Heart right ventricle (tissue), 16 donors: ENCODE data around the gene SIL1. TPM values are rescaled to one million over a fixed set of nuclear protein-coding genes. Genes with fewer than 3 reads are reported as not detected.
"Not testable (repeated sequence)": the region's sequence is repeated elsewhere in the genome, so short reads cannot be mapped to it uniquely, and the experiment has no call there.

Experiments
- ATAC-seq, 8 donors: fragments of 200-7000 bp; cut with Tn5 transposase; one replicate each; pipeline ENCODE4 v1.9.1; 2020; ENCODE audit warnings: mild to moderate bottlenecking in 8 of 8, moderate library complexity in 8 of 8, moderate number of reproducible peaks in 1 of 8
- DNase-seq, 2 donors: peaks; one replicate each; pipeline ENCODE4 v3.0.0-alpha.2; 2020
- H3K27ac ChIP-seq, 10 donors: fragments of 200-600 bp; sonication (generic) in 2 of 10; one replicate each; pipeline versions ENCODE4 v1.5.0 to v1.8.0; 2020 to 2022; ENCODE audit warnings: mild to moderate bottlenecking in 3 of 10
- H3K27me3 ChIP-seq, 7 donors: fragments of 200-600 bp; one replicate each; pipeline ENCODE4 v1.8.0; 2021 to 2022; ENCODE audit warnings: mild to moderate bottlenecking in 2 of 7
- H3K36me3 ChIP-seq, 9 donors: fragments of 200-600 bp; sonication (generic) in 1 of 9; one replicate each; pipeline versions ENCODE4 v1.5.0 to v1.8.0; 2020 to 2022; ENCODE audit warnings: mild to moderate bottlenecking in 2 of 9
- H3K4me1 ChIP-seq, 9 donors: fragments of 200-600 bp; sonication (generic) in 1 of 9; one replicate each; pipeline versions ENCODE4 v1.5.0 to v1.8.0; 2020 to 2022; ENCODE audit warnings: mild to moderate bottlenecking in 4 of 9
- H3K4me3 ChIP-seq, 10 donors: fragments of 200-600 bp; sonication (generic) in 2 of 10; one replicate each; pipeline versions ENCODE4 v1.5.0 to v1.8.0; 2020 to 2022; ENCODE audit warnings: mild to moderate bottlenecking in 7 of 10, moderate library complexity in 2 of 10
- H3K9me3 ChIP-seq, 11 donors: fragments of 200-600 bp in 10 of 11; sonication (generic) in 2 of 11; one replicate each; pipeline versions ENCODE4 v1.5.0 to v1.8.0; 2013 to 2022; ENCODE audit warnings: mild to moderate bottlenecking in 2 of 11, control low read depth in 1 of 11, moderate library complexity in 1 of 11
- CTCF ChIP-seq, 9 donors: fragments of 200-600 bp; sonication (generic) in 2 of 9; IDR thresholded peaks; one replicate each; pipeline versions ENCODE4 v1.5.0 to v1.8.0; 2021 to 2022; ENCODE audit warnings: antibody characterized with exemption in 9 of 9, mild to moderate bottlenecking in 5 of 9, moderate library complexity in 1 of 9
- WGBS, 2 donors: extraction: QIAGEN DNeasy Blood & Tissue Kit; methylation state at CpG; one replicate each; pipeline ENCODE4 v1.1.7; 2013; ENCODE audit warnings: inconsistent platforms in 1 of 2; 5-methylcytosine and 5-hydroxymethylcytosine counted together
- intact Hi-C, 10 donors: fragments of 100-400 bp; cut with DNase I; formaldehyde crosslinking; loops; one replicate each; pipeline versions ENCODE4 v1.11.1 to v1.14.2; 2022
- polyA plus RNA-seq, 2 donors: library from polyadenylated mRNA; stranded (reverse); fragments of 200-250 nt; gene quantifications; one replicate each; pipeline ENCODE4 v1.2.3, GENCODE V29; 2013
- total RNA-seq, 10 donors: library from RNA; stranded (reverse); fragmentation: NEBNext Ultra II Directional in 3 of 10; extraction: Animal tissue kit (Norgen Biotek cat#: 25700) in 3 of 10; gene quantifications; one replicate each; pipeline versions ENCODE4 v1.2.1 to v1.2.4, GENCODE V29; 2021 to 2023
- donor health status: Arrhythmogenic right ventricular cardiomyopathy.
- donor health status: ischemic (EF 13 %, LVEDD 7.1; RV severe dilation, severe dysfunction).
- donor health status: healthy with polysubstance abuse.
- donor health status: DM: no; HTN: yes; CAD: no.
- donor health status: DM: no; HTN: no; CAD: no.
- donor health status: ischemic (EF 25% LVEDD 6.9; RV normal size, moderate dysfunction).
- donor health status: ischemic (EF 25% LVEDD 5.7; RV mildly dilated, moderate dysfunction).
- donor health status: healthy.
- donor health status: DM: yes; HTN: yes; CAD: no.
- donor health status: Ischemic cardiomyopathy.
- donor health status: ischemic (EF 35%, LVEDD 5.7; RV mildly dilated, moderate dysfunction).
- donor health status: nonischemic (EF 11% LVEDD 7.7; RV severe dilation, severe dysfunction).
- donor health status: DM: yes; HTN: yes; CAD: no.
- donor health status: PGD.
- donor health status: ischemic (EF 29% LVEDD 5.4; RV normal size, mild dysfunction).
- donor health status: nonischemic (EF 23%, LVEDD 6.1; RV moderate dilation, normal function).

SIL1 gene
- total and polyA plus RNA-seq, 12 donors, result 26.7 to 94.7 (median 44.3) TPM

GRCh38 chr5:139182528-139183296, 15.5 kb downstream of the SIL1 start:
- Histone ChIP-seq H3K36me3 (peaks cover 0 to 6% (median 0%) of the 10 kb centered on the region in 9 donors), H3K4me3 (no peak overlapping the region), H3K4me1 (peaks cover 7 to 74% (median 53%) of the 10 kb centered on the region in 9 donors), H3K27ac (no peak overlapping the region), H3K9me3 (no peaks in the 10 kb centered on the region), H3K27me3 (no peaks in the 10 kb centered on the region)
- intact Hi-C loops, result loop anchor here in 1 of 10 donors (5.0 kb wide), 1 partner anchor 40 kb away; no protein-coding TSS in a partner anchor
- DNase-seq (no peak), ATAC-seq (no peak)
- WGBS, 2 donors, result 93 to 97% methylated on average over 4 of the region's 4 CpGs
- no peak for TF ChIP-seq CTCF (IDR thresholded peaks at IDR 0.05)

- DNase-seq, result no peak
- peak overlapping the region in 2 of 10 donors; percentile 5 to 26 for H3K27ac ChIP-seq
- no peaks in the 10 kb centered on the region for H3K9me3 ChIP-seq
- no peak for TF ChIP-seq CTCF (IDR thresholded peaks at IDR 0.05)
- intact Hi-C loops, result loop anchor here in 1 of 10 donors (5.0 kb wide), 1 partner anchor 40 kb away; no protein-coding TSS in a partner anchor
- ATAC-seq, result no peak
- peaks cover 7 to 79% (median 61%) of the 10 kb centered on the region in 9 donors for H3K4me1 ChIP-seq
- peaks cover 0 to 4% (median 0%) of the 10 kb centered on the region in 9 donors for H3K36me3 ChIP-seq
- no peak overlapping the region for H3K4me3 ChIP-seq
- no peaks in the 10 kb centered on the region for H3K27me3 ChIP-seq
- WGBS, 2 donors, result 71 to 84% methylated on average over 8 of the region's 8 CpGs
Observed at GRCh38 chr5:139181835-139182452, 16.2 kb downstream of the SIL1 start.

GRCh38 chr5:139181322-139181730, 16.8 kb downstream of the SIL1 start:
- intact Hi-C loops, result loop anchor here in 1 of 10 donors (5.0 kb wide), 1 partner anchor 39 kb away; no protein-coding TSS in a partner anchor
- Histone ChIP-seq H3K4me1 (peaks cover 5 to 79% (median 62%) of the 10 kb centered on the region in 9 donors), H3K4me3 (no peak overlapping the region), H3K27ac (no peak overlapping the region), H3K27me3 (no peaks in the 10 kb centered on the region), H3K36me3 (no peaks in the 10 kb centered on the region), H3K9me3 (no peaks in the 10 kb centered on the region)
- 51 to 59% methylated on average over 2 of the region's 2 CpGs for WGBS, 2 donors
- TF ChIP-seq CTCF (IDR thresholded peaks at IDR 0.05), result no peak
- ATAC-seq, result peak in 1 of 8 donors; percentile 18
- DNase-seq, result no peak

- no peak for DNase-seq
- intact Hi-C loops, result loop anchor here in 1 of 10 donors (5.0 kb wide), 1 partner anchor 39 kb away; no protein-coding TSS in a partner anchor
- H3K27me3 ChIP-seq, result no peaks in the 10 kb centered on the region
- H3K27ac ChIP-seq, result no peak overlapping the region
- H3K4me1 ChIP-seq, result peaks cover 5 to 77% (median 59%) of the 10 kb centered on the region in 9 donors
- TF ChIP-seq CTCF (IDR thresholded peaks at IDR 0.05), result no peak
- WGBS, 2 donors, result 48 to 53% methylated on average over 1 of the region's 1 CpG
- no peaks in the 10 kb centered on the region for H3K36me3 ChIP-seq
- ATAC-seq, result no peak
- no peak overlapping the region for H3K4me3 ChIP-seq
- H3K9me3 ChIP-seq, result no peaks in the 10 kb centered on the region
Observed at GRCh38 chr5:139180850-139181249, 17.3 kb downstream of the SIL1 start.

GRCh38 chr5:139179778-139180513, 18.2 kb downstream of the SIL1 start:
- H3K4me3 ChIP-seq, H3K36me3 ChIP-seq, H3K9me3 ChIP-seq, DNase-seq, ATAC-seq, H3K27me3 ChIP-seq: not testable (repeated sequence)
- intact Hi-C loops, result loop anchor here in 4 of 10 donors (2.0 to 5.0 kb wide), 2 partner anchors 29 to 38 kb away; no protein-coding TSS in a partner anchor
- peaks cover 5 to 68% (median 50%) of the 10 kb centered on the region in 9 donors for H3K4me1 ChIP-seq
- H3K27ac ChIP-seq, result peak overlapping the region in 7 of 10 donors; percentile 35 to 83 (median 77)
- WGBS, 2 donors, result 61 to 71% methylated on average over 8 of the region's 8 CpGs
